HG02588 (cell line): ENCODE results near the gene ABCA2.
"Not testable (repeated sequence)": the region's sequence is repeated elsewhere in the genome, so short reads cannot be mapped to it uniquely, and the experiment has no call there.

ENCODE experiments used
- ATAC-seq: cut with Tn5 transposase; IDR thresholded peaks from one replicate; pipeline ENCODE4 v1.9.1; 2021; ENCODE audit warnings: mild to moderate bottlenecking, moderate library complexity; ENCODE audit not compliant: unreplicated experiment

The ABCA2 gene

GRCh38 chr9:137063311-137064026, 35.4 kb upstream of the ABCA2 start:
- no peak for ATAC-seq

- ATAC-seq = not testable (repeated sequence)
These were observed 34.8 kb upstream of the ABCA2 start for GRCh38 chr9:137062798-137063197.

- no peak for ATAC-seq
These were observed 34.3 kb upstream of the ABCA2 start for GRCh38 chr9:137062384-137062783.

GRCh38 chr9:137058521-137059234, 30.6 kb upstream of the ABCA2 start:
- no peak for ATAC-seq

GRCh38 chr9:137057545-137057944, 29.5 kb upstream of the ABCA2 start:
- no peak for ATAC-seq

- ATAC-seq = no peak
These were observed 28.8 kb upstream of the ABCA2 start for GRCh38 chr9:137056739-137057415.

GRCh38 chr9:137055385-137056364, 27.6 kb upstream of the ABCA2 start:
- ATAC-seq = no peak

GRCh38 chr9:137054932-137055384, 26.9 kb upstream of the ABCA2 start:
- no peak for ATAC-seq

- no peak for ATAC-seq
These were observed 26.2 kb upstream of the ABCA2 start, which contains the start of gene ENTPD2 for GRCh38 chr9:137053944-137054931. Gene ENTPD2, minus strand, starts transcription at chr9:137054061. Its CDS starts 64 bp downstream, at chr9:137053997.

GRCh38 chr9:137052998-137053943, 25.2 kb upstream of the ABCA2 start:
- ATAC-seq = no peak

GRCh38 chr9:137052293-137052692, 24.3 kb upstream of the ABCA2 start:
- ATAC-seq = no peak

- no peak for ATAC-seq
These were observed 23.2 kb upstream of the ABCA2 start for GRCh38 chr9:137051145-137051724.

- no peak for ATAC-seq
These were observed 22.5 kb upstream of the ABCA2 start for GRCh38 chr9:137050570-137050969.

GRCh38 chr9:137049544-137050449, 21.8 kb upstream of the ABCA2 start:
- ATAC-seq = no peak

- no peak for ATAC-seq
These were observed 20.9 kb upstream of the ABCA2 start for GRCh38 chr9:137048655-137049543.
